NCI-H1105 treated with DMSO at 0.1 percent for 48 hours (cell line): ENCODE measurements around the gene EHD4.
A peak's percentile ranks its signal among the peaks of the same experiment; 100 is the strongest.

Experiments used
- DNase-seq: peaks from one replicate; lab custom pipeline; 2025; lab: John Stamatoyannopoulos, UW

EHD4 gene

GRCh38 chr15:41881086-41881485, 91.3 kb downstream of the EHD4 start:
- no peak for DNase-seq

GRCh38 chr15:41880156-41880877, 92.0 kb downstream of the EHD4 start:
- DNase-seq = no peak

- DNase-seq = no peak
Observed at GRCh38 chr15:41879321-41879845, 93.0 kb downstream of the EHD4 start.

GRCh38 chr15:41878355-41878699, 94.0 kb downstream of the EHD4 start:
- DNase-seq = no peak

- DNase-seq = no peak
Observed at GRCh38 chr15:41877631-41878354, 94.6 kb downstream of the EHD4 start.

GRCh38 chr15:41876689-41877088, 95.7 kb downstream of the EHD4 start:
- peak; percentile 72 for DNase-seq

GRCh38 chr15:41876007-41876406, 96.3 kb downstream of the EHD4 start:
- no peak for DNase-seq

- DNase-seq = no peak
Observed at GRCh38 chr15:41874736-41875135, 97.6 kb downstream of the EHD4 start.

GRCh38 chr15:41873711-41874110, 98.6 kb downstream of the EHD4 start:
- peak; percentile 57 for DNase-seq

- DNase-seq = no peak
Observed at GRCh38 chr15:41872166-41872747, 100.1 kb downstream of the EHD4 start.

GRCh38 chr15:41871175-41871905, 101.0 kb downstream of the EHD4 start:
- no peak for DNase-seq

GRCh38 chr15:41870689-41871081, 101.7 kb downstream of the EHD4 start:
- no peak for DNase-seq

GRCh38 chr15:41869770-41870688, 102.3 kb downstream of the EHD4 start:
- no peak for DNase-seq

- DNase-seq = no peak
Observed at GRCh38 chr15:41868321-41868720, 104.0 kb downstream of the EHD4 start.

- DNase-seq = no peak
Observed at GRCh38 chr15:41866872-41867579, 105.3 kb downstream of the EHD4 start.

GRCh38 chr15:41866263-41866703, 106.1 kb downstream of the EHD4 start:
- no peak for DNase-seq

GRCh38 chr15:41865490-41866055, 106.8 kb downstream of the EHD4 start:
- DNase-seq = no peak

- DNase-seq = no peak
Observed at GRCh38 chr15:41862515-41863116, 109.7 kb downstream of the EHD4 start.

- DNase-seq = no peak
Observed at GRCh38 chr15:41861736-41862356, 110.5 kb downstream of the EHD4 start.
